HG02610 (cell line): ENCODE measurements around the gene TM4SF4.
A peak's percentile ranks its signal among the peaks of the same experiment; 100 is the strongest.

ENCODE experiments used
- ATAC-seq: cut with Tn5 transposase; IDR thresholded peaks from one replicate; pipeline ENCODE4 v1.9.1; 2021; ENCODE audit warnings: mild to moderate bottlenecking, moderate library complexity; ENCODE audit not compliant: unreplicated experiment

TM4SF4 gene

GRCh38 chr3:149509526-149509925, 35.0 kb downstream of the TM4SF4 start:
- no peak for ATAC-seq

DNA sequence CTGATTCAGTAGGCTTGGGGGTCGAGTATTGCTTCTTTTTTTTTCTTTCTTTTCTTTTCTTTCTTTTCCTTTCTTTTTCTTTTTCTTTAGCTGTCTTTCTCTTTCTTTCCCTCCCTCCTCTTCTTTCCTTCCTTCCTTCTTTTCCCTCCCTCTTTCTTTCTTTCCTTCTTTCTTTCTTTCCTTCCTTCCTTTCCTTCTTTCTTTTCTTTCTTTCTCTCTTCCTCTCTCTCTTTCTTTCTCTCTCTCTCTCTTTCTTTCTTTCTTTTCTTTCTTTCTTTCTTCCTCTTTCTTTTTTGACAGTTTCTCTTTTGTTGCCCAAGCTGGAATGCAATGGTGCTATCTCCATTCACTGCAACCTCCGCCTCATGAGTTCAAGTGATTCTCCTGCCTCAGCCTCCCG, 36.0 kb downstream of the TM4SF4 start:
- ATAC-seq, result no peak

GRCh38 chr3:149511040-149511626, 36.6 kb downstream of the TM4SF4 start:
- no peak for ATAC-seq

DNA sequence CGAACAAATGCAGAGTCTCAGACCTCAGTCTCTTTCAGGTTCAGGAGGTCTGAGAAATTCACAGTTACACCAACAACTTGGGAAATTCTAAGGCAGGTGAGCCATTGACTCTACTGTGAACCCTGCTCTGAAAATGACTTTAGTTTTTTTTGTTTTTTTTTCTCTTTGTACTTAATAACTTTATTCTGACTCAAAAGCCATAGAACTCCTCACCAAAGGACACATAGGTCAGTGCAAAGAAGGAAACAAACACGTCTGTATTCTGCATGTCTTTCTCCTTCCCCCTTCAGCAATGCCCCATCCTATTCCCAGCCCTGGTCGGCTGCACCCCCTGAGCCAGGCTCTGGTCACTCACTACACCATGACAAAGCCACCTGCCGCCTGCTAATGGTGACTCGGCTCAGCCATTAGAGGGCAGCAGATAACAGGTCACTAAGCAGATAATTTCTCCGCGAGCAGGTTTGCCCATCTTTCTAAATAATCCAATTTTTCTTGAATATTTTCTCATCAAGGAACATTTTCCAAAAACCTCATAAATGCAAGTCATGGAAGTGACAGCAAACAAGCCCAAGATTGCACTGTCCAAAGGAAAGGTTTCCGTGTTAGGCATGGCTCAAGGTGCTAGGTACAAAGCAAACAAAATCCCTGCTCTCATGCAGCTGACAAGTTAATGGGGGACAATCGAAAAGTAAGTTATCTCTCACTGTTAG, 37.7 kb downstream of the TM4SF4 start:
- ATAC-seq, result peak; percentile 82

- ATAC-seq, result no peak
Measured at GRCh38 chr3:149514471-149514870, 40.0 kb downstream of the TM4SF4 start.

DNA sequence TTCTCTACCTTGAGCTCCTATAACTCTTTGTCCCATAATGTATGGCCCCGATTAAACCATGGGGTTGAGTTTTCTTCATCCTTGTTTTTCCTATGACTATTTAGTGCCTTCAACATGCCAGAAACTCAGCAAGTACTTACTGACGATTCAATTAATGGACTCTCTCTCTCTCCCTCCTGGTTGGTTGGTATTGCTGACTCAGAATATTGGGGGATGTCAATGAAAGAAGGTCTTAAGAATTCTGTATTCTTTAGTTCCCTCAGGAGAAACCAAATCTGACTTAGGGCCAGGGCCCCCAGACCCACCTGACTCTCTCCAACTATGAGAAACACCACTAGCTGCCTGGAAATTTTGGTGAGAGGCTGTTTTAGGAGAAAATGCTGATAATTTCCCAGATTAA, 40.8 kb downstream of the TM4SF4 start:
- ATAC-seq, result no peak

DNA sequence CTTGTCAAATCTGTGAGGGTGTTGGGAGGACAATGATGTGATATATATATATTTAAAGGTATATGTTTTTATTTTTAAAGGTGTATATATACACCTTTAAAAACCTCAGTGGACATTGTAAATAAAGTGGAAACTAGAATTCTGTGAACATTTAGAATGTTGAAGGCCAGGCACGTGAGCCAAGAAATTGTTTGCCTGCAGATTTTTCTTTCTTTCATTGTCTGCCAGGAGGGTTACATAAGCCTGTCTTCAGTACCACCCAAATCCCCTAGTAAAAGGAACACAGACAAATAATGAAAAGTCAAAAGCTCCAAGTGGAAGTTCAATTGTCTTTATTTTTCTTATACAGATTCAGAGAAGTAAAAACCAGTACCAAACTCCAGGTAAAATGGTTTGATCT, 42.4 kb downstream of the TM4SF4 start:
- no peak for ATAC-seq

DNA sequence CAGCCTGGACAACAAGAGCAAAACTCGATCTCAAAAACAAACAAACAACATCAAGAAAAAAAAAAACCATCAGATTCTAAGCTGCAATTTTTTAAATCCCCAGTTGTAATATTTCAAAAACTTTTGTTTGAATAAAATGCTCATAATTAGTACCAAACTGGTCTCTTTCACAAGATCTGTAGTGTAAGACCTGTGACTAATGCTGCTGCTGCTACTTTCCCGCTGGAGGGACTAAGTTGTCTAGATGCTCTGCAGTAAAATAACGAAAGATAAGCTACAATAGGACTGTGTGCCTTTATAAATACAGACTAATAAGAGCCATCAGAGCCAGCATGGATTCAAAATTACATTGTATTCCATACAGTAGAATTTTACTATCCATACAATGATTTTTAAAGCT, 45.4 kb downstream of the TM4SF4 start:
- no peak for ATAC-seq

- ATAC-seq, result no peak
Measured at GRCh38 chr3:149523512-149524299, 49.2 kb downstream of the TM4SF4 start.

DNA sequence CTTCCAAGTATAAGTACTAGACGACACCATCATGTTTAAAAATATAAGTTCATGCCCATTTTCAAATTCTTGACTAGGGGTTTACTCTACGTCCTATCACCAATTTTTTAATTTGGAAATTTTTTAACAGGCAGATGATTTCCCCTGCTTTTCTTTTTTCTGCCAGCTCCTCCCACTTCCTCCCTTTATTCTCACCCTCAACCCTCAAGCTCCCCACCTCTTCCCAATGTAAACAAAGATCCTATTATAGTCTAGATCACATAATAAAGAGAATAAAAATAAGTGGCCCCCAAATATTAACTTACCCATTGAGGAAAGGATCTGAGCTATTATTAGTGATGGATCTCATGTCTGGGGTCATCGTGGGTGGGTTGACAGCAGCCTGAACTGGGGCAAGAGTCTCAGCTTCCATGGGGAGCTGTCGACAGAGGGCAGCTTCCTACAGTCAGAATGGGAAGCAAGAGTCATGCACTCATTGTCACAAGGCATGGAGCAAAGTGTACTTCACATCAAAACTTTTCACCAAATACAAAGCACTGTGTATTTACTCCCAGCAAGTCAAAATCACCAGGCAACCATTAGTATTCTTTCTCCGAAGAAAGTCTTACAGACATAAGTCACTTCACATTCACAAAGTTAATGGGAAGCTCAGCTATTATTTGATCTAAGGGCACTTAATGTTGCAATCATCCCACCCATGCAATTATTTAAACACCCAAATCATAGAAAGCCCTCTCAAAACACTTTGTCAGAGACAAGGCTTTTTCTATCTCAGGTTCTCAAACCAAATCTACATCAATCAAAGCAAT, 53.2 kb downstream of the TM4SF4 start:
- no peak for ATAC-seq

DNA sequence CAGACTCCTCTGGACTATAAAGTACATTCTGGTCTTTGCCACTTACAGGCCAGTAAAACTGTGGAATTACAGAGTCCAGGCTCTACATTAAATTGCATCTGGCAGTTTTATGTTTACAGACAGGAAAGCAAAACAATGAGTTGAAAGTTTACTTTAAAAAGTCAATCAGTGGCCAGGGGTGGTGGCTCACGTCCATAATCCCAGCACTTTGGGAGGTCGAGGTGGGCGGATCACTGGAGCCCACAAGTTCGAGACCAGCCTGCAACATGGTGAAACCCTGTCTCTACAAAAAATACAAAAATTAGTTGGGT, 53.8 kb downstream of the TM4SF4 start:
- no peak for ATAC-seq

- no peak for ATAC-seq
Measured at GRCh38 chr3:149529099-149529498, 54.6 kb downstream of the TM4SF4 start.

DNA sequence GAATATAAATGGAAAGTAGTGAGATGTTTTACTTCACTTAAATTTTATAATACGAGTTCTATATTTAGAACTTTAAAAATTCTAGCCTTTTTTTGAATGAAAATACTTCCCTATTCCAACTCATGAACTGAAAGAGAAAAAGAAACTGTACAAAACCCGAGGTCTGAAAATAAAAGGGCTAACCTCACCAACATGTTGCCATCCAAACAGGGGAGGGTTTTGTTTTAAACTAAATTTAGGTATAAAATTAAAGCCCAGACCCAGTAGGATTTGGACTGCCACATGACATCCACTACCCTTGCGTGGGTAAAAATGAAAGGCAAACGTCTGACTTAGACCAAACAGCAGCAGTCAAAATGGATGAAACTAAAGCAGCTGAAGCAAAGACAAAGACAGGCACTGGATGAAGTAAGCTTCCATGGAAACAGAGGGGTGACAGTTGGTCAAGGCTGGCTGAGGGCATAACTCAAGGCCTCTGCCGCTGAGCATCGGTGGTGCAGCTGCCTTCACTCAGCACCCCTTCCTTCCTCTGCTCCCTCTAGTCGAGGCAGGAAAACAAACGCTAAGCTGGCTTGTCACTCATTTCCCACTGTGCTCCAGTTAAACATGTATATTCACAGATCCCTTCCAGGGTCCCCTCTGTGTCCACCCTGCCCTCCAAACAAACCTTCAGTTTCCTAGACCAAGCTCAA, 58.1 kb downstream of the TM4SF4 start:
- ATAC-seq, result peak; percentile 48

DNA sequence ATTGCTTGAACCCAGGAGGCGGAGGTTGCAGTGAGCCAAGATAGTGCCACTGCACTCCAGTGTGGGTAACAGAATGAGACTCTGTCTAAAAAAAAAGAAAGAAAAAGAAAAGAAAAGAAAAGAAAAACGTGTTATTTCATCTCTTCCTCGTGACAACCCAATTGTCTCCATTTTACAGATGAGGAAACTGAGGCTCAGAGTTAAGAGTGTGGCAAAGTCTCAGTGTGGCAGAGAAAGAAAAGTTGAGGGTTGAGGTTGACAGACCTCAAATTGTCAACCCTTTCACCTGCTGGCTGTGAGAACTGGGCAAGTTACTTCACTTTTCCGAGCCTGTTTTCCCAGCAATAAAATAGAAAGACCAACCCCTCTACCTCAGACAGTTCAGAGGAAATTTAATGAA, 59.6 kb downstream of the TM4SF4 start:
- ATAC-seq, result no peak

DNA sequence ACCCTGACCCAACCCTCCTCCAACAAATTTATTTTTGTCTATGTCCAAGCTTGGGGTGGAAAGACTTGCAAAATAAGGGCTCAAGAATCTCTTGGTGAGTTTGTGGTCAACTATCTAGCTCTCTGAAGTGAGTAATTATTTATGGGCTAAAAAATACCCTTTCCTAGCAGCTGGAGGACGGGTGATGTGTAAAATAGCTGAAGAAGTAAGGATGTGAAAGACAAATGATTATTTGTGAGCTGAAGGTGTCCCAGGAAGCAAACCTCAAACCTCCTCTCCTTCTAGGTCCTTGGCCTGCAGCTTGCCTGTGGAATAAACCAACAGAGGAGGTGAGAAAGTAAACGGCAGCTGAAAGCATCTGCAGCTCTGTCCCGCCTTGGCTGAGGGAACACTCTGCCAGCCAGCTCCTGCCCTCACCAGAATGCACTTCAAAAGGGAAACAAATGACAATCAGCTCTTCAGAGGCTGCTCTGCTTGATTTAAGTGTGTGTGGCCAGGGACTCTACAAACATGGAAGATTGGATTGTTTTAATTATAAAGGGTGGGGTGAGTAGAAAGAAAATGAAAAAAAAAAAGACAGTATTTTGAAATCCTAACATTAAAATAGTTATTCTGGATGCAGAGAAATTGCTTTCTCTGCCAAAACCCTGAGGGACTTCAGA, 60.3 kb downstream of the TM4SF4 start:
- ATAC-seq, result no peak

- no peak for ATAC-seq
Measured at GRCh38 chr3:149535333-149535685, 60.8 kb downstream of the TM4SF4 start.

DNA sequence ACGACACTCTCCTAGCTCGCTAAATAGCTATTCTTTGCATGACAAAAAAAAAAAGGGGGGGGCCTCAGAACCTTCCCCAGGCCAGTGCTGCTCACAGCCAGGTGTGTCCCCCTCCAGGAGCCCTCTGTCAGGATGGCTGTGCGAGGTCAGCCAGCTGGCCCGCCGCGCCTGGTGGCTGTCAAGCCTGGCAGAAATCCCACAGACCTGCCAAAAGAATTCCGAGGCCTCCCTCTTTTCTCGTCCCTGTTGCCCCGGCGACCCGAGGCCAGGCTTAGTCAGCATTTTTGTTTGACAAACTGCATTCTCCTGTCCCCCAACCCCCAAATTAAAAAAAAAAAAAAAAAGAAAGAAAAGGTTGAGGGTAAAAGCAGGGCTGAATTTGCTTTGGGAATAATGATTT, 61.9 kb downstream of the TM4SF4 start:
- no peak for ATAC-seq

- no peak for ATAC-seq
Measured at GRCh38 chr3:149538371-149538770, 63.9 kb downstream of the TM4SF4 start.

DNA sequence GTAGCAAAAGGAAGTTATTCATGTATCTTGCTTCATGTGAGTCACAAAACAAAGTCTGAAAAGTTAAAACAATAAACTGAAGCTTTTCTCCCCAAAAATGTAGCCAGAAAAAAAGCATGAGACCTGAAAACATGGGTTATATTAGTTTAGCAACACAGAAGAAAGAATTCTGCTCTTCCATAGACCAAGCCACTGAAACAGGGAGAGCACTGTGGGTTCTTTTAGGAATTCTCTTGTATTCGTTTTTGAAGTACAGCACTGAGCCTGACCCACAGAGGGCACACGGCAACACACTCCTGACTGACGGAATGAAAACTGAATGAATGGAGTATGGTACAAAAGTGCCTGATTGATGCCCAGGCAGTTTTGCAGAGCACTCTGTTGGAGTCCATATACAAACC, 66.6 kb downstream of the TM4SF4 start:
- no peak for ATAC-seq
